T-helper 17 cell (primary cell): ENCODE measurements around the gene SMIM17. TPM values are rescaled to one million over a fixed set of nuclear protein-coding genes. Genes with fewer than 3 reads are reported as not detected.

ENCODE experiments used
- ATAC-seq: fragments of 150-1000 bp; cut with Tn5 transposase; 2 replicates; pipeline ENCODE4 v1.10.0; 2021; ENCODE audit warnings: mild to moderate bottlenecking, moderate library complexity
- DNase-seq, 3 donors: peaks; one replicate each; pipeline versions ENCODE4 v3.0.0 to v3.0.0-alpha.2; 2020 to 2021
- H3K9me3 ChIP-seq: one replicate; pipeline ENCODE4 v1.7.0; 2013; ENCODE audit warnings: low read length, mild to moderate bottlenecking; ENCODE audit not compliant: control insufficient read depth, poor library complexity, severe bottlenecking
- H3K27ac Mint-ChIP-seq: one replicate; pipeline ENCODE4 v1.8.0; 2022; ENCODE audit warnings: mild to moderate bottlenecking, moderate library complexity, mixed read lengths
- H3K27me3 Mint-ChIP-seq: one replicate; pipeline ENCODE4 v1.8.0; 2022; ENCODE audit warnings: mixed read lengths
- H3K36me3 Mint-ChIP-seq: one replicate; pipeline ENCODE4 v1.8.0; 2022; ENCODE audit warnings: low read depth, mixed read lengths
- H3K4me1 Mint-ChIP-seq: one replicate; pipeline ENCODE4 v1.8.0; 2022; ENCODE audit warnings: mild to moderate bottlenecking, mixed read lengths
- H3K4me3 Mint-ChIP-seq: one replicate; pipeline ENCODE4 v1.8.0; 2022; ENCODE audit warnings: mild to moderate bottlenecking, moderate library complexity, mixed read lengths
- total RNA-seq, 4 donors: library from RNA in 2 of 4; stranded (reverse) in 2 of 4; gene quantifications; one replicate each; pipeline ENCODE4 v1.2.3 and lab custom pipeline; 2022 to 2026

The SMIM17 gene
- total RNA-seq = not detected
- 0.08 to 0.35 reads per million in 2 donors for total RNA-seq (lab: John Stamatoyannopoulos, UW)

- no peak for ATAC-seq
- peaks cover 5% of the 10 kb centered on the region for H3K36me3 Mint-ChIP-seq
- H3K4me1 Mint-ChIP-seq = no peaks in the 10 kb centered on the region
- H3K27ac Mint-ChIP-seq = no peak within 1 kb of the TSS
- H3K9me3 ChIP-seq = no peaks in the 10 kb centered on the region
- no peak for DNase-seq
- no peaks in the 10 kb centered on the region for H3K27me3 Mint-ChIP-seq
- no peak within 1 kb of the TSS for H3K4me3 Mint-ChIP-seq
Observed at GRCh38 chr19:56642711-56643459, at the start of gene SMIM17. TSS of gene SMIM17 (plus strand) at chr19:56643159. CDS start at chr19:56645668, 2,509 bp downstream.

- DNase-seq = no peak
- H3K4me3 Mint-ChIP-seq = peak overlapping the region; percentile 93
- H3K36me3 Mint-ChIP-seq = no peaks in the 10 kb centered on the region
- peaks cover 3% of the 10 kb centered on the region for H3K9me3 ChIP-seq
- H3K27me3 Mint-ChIP-seq = no peaks in the 10 kb centered on the region
- peak overlapping the region; percentile 87 for H3K27ac Mint-ChIP-seq
- H3K4me1 Mint-ChIP-seq = peaks cover 18% of the 10 kb centered on the region
- no peak for ATAC-seq
Observed at GRCh38 chr19:56594446-56594782, 48.5 kb upstream of the SMIM17 start.

GRCh38 chr19:56594783-56595547 is 48.0 kb upstream of the SMIM17 start, which contains the start of gene ZNF71:
TSS of gene ZNF71 (plus strand) at chr19:56595302. CDS start at chr19:56601559, 6,257 bp downstream.
- peaks cover 3% of the 10 kb centered on the region for H3K9me3 ChIP-seq
- Mint-ChIP-seq H3K4me3 (peak within 1 kb of the TSS; percentile 93), H3K27me3 (no peaks in the 10 kb centered on the region), H3K36me3 (no peaks in the 10 kb centered on the region), H3K27ac (peak within 1 kb of the TSS; percentile 87), H3K4me1 (peaks cover 18% of the 10 kb centered on the region)
- ATAC-seq (peak; percentile 98), DNase-seq (peak; percentile 70 to 78 (median 73))

- no peak for DNase-seq
- H3K27me3 Mint-ChIP-seq = no peaks in the 10 kb centered on the region
- no peaks in the 10 kb centered on the region for H3K36me3 Mint-ChIP-seq
- H3K9me3 ChIP-seq = peaks cover 3% of the 10 kb centered on the region
- H3K4me3 Mint-ChIP-seq = peak overlapping the region; percentile 93
- peaks cover 18% of the 10 kb centered on the region for H3K4me1 Mint-ChIP-seq
- peak; percentile 30 for ATAC-seq
- peak overlapping the region; percentile 87 for H3K27ac Mint-ChIP-seq
Observed at GRCh38 chr19:56595548-56595899, 47.4 kb upstream of the SMIM17 start.

GRCh38 chr19:56596676-56597075 is 46.3 kb upstream of the SMIM17 start:
- H3K36me3 Mint-ChIP-seq = peaks cover 5% of the 10 kb centered on the region
- no peak overlapping the region for H3K4me3 Mint-ChIP-seq
- H3K4me1 Mint-ChIP-seq = peaks cover 18% of the 10 kb centered on the region
- no peaks in the 10 kb centered on the region for H3K27me3 Mint-ChIP-seq
- no peaks in the 10 kb centered on the region for H3K9me3 ChIP-seq
- ATAC-seq (no peak), DNase-seq (no peak)
- peak overlapping the region; percentile 87 for H3K27ac Mint-ChIP-seq

- peaks cover 18% of the 10 kb centered on the region for H3K4me1 Mint-ChIP-seq
- ATAC-seq = no peak
- no peak overlapping the region for H3K4me3 Mint-ChIP-seq
- H3K27me3 Mint-ChIP-seq = no peaks in the 10 kb centered on the region
- no peak for DNase-seq
- no peak overlapping the region for H3K27ac Mint-ChIP-seq
- no peaks in the 10 kb centered on the region for H3K9me3 ChIP-seq
- peaks cover 9% of the 10 kb centered on the region for H3K36me3 Mint-ChIP-seq
Observed at GRCh38 chr19:56597696-56598095, 45.3 kb upstream of the SMIM17 start.

GRCh38 chr19:56601375-56601774 is 41.6 kb upstream of the SMIM17 start:
- ATAC-seq (no peak), DNase-seq (no peak)
- H3K36me3 Mint-ChIP-seq = peaks cover 9% of the 10 kb centered on the region
- no peaks in the 10 kb centered on the region for H3K4me1 Mint-ChIP-seq
- peaks cover 15% of the 10 kb centered on the region for H3K9me3 ChIP-seq
- H3K27ac Mint-ChIP-seq = no peak overlapping the region
- no peak overlapping the region for H3K4me3 Mint-ChIP-seq
- H3K27me3 Mint-ChIP-seq = no peaks in the 10 kb centered on the region

- H3K27ac Mint-ChIP-seq = no peak overlapping the region
- no peaks in the 10 kb centered on the region for H3K27me3 Mint-ChIP-seq
- no peak for ATAC-seq
- H3K9me3 ChIP-seq = peaks cover 31% of the 10 kb centered on the region
- no peaks in the 10 kb centered on the region for H3K4me1 Mint-ChIP-seq
- H3K4me3 Mint-ChIP-seq = no peak overlapping the region
- DNase-seq = no peak
- peaks cover 9% of the 10 kb centered on the region for H3K36me3 Mint-ChIP-seq
Observed at GRCh38 chr19:56603829-56604228, 39.1 kb upstream of the SMIM17 start.

GRCh38 chr19:56608274-56608964 is 34.5 kb upstream of the SMIM17 start:
- H3K9me3 ChIP-seq = peaks cover 54% of the 10 kb centered on the region
- H3K4me3 Mint-ChIP-seq = no peak overlapping the region
- no peak for ATAC-seq
- no peaks in the 10 kb centered on the region for H3K4me1 Mint-ChIP-seq
- H3K27ac Mint-ChIP-seq = no peak overlapping the region
- peaks cover 11% of the 10 kb centered on the region for H3K36me3 Mint-ChIP-seq
- no peak for DNase-seq
- no peaks in the 10 kb centered on the region for H3K27me3 Mint-ChIP-seq

GRCh38 chr19:56611288-56611687 is 31.7 kb upstream of the SMIM17 start:
- Mint-ChIP-seq H3K27me3 (no peaks in the 10 kb centered on the region), H3K27ac (no peak overlapping the region), H3K4me3 (no peak overlapping the region), H3K4me1 (no peaks in the 10 kb centered on the region), H3K36me3 (peaks cover 15% of the 10 kb centered on the region)
- no peak for DNase-seq
- H3K9me3 ChIP-seq = peaks cover 40% of the 10 kb centered on the region
- ATAC-seq = no peak

- Mint-ChIP-seq H3K36me3 (peaks cover 15% of the 10 kb centered on the region), H3K27ac (no peak overlapping the region), H3K27me3 (no peaks in the 10 kb centered on the region), H3K4me1 (no peaks in the 10 kb centered on the region), H3K4me3 (no peak overlapping the region)
- no peak for ATAC-seq
- peaks cover 45% of the 10 kb centered on the region for H3K9me3 ChIP-seq
- DNase-seq = no peak
Observed at GRCh38 chr19:56612737-56613136, 30.2 kb upstream of the SMIM17 start.

- no peak for ATAC-seq
- Mint-ChIP-seq H3K36me3 (peaks cover 15% of the 10 kb centered on the region), H3K4me3 (no peak overlapping the region), H3K27me3 (no peaks in the 10 kb centered on the region), H3K27ac (no peak overlapping the region), H3K4me1 (no peaks in the 10 kb centered on the region)
- DNase-seq = no peak
- H3K9me3 ChIP-seq = peaks cover 41% of the 10 kb centered on the region
Observed at GRCh38 chr19:56613639-56614038, 29.3 kb upstream of the SMIM17 start.

GRCh38 chr19:56617531-56617930 is 25.4 kb upstream of the SMIM17 start:
- H3K27ac Mint-ChIP-seq = no peak overlapping the region
- H3K27me3 Mint-ChIP-seq = no peaks in the 10 kb centered on the region
- peaks cover 20% of the 10 kb centered on the region for H3K9me3 ChIP-seq
- H3K4me3 Mint-ChIP-seq = no peak overlapping the region
- no peaks in the 10 kb centered on the region for H3K4me1 Mint-ChIP-seq
- no peak for DNase-seq
- peaks cover 14% of the 10 kb centered on the region for H3K36me3 Mint-ChIP-seq
- ATAC-seq = no peak
